A549 treated with CORT108297 at 1 μM for 4 hours (cell line): ENCODE results near the gene ME2. TPM values are rescaled to one million over a fixed set of nuclear protein-coding genes. Genes with fewer than 3 reads are reported as not detected.

Source experiments
- total RNA-seq: library from RNA; stranded (reverse); fragments of 200-300 nt; extraction: Qiagen RNA extraction; gene quantifications from 5 replicates; pipeline ENCODE4 v1.2.3, GENCODE V29; 2022

ME2 gene
- total RNA-seq, result 33.0 to 42.7 TPM (median 36.0 TPM) in 5 replicates

GRCh38 chr18:50878345-50879301, at the start of gene ME2:
Gene ME2, plus strand, starts transcription at chr18:50879118. Its CDS starts 16,703 bp downstream, at chr18:50895821.

GRCh38 chr18:50967714-50968661, 89.1 kb downstream of the ME2 start, which contains the start of gene ELAC1:
Gene ELAC1, plus strand, starts transcription at chr18:50968040. Its CDS starts 6,365 bp downstream, at chr18:50974405.

Other genes with a start within 250 kb of the ME2 start
- gene MRO, start 59.1 kb upstream of the ME2 start, total RNA-seq, result 0.05 to 0.10 TPM (median 0.08 TPM) in 5 replicates
- gene ELAC1, start 88.9 kb downstream of the ME2 start, total RNA-seq, result 4.3 to 5.0 TPM (median 4.8 TPM) in 5 replicates
- gene SMAD4, start 151.1 kb downstream of the ME2 start, total RNA-seq, result 42.7 to 59.7 TPM (median 57.0 TPM) in 5 replicates